Stimulated activated CD4-positive, alpha-beta T cell treated with anti-CD3 and anti-CD28 coated beads, Interleukin-15, amount 100 ng/mL, for 48 hours (primary cell): ENCODE data around the gene ZNF490.
"Not testable (repeated sequence)": the region's sequence is repeated elsewhere in the genome, so short reads cannot be mapped to it uniquely, and the experiment has no call there.

Experiments
- DNase-seq, 2 donors: peaks; one replicate each; pipeline ENCODE4 v3.0.0-alpha.2; 2020; ENCODE audit warnings: low read depth in 2 of 2

ZNF490 gene

GRCh38 chr19:12610540-12611360 is at the start of gene ZNF490, which contains the start of gene ZNF791:
Gene ZNF490, minus strand, starts transcription at chr19:12610813. Its CDS starts 133 bp downstream, at chr19:12610680.
Gene ZNF791, plus strand, starts transcription at chr19:12610920. Its CDS starts 160 bp downstream, at chr19:12611080.
- DNase-seq, result peak; percentile 96 to 99

GRCh38 chr19:12657966-12658365 is 47.4 kb upstream of the ZNF490 start:
- no peak for DNase-seq

- DNase-seq, result peak in 1 of 2 donors; percentile 35
These were observed 46.4 kb upstream of the ZNF490 start for GRCh38 chr19:12656899-12657571.

- DNase-seq, result no peak
These were observed 44.9 kb upstream of the ZNF490 start for GRCh38 chr19:12655546-12655945.

- no peak for DNase-seq
These were observed 41.6 kb upstream of the ZNF490 start for GRCh38 chr19:12652219-12652618.

- DNase-seq, result no peak
These were observed 39.3 kb upstream of the ZNF490 start for GRCh38 chr19:12649941-12650340.

- DNase-seq, result no peak
These were observed 37.5 kb upstream of the ZNF490 start for GRCh38 chr19:12648088-12648487.

- peak in 1 of 2 donors; percentile 38 for DNase-seq
These were observed 37.0 kb upstream of the ZNF490 start for GRCh38 chr19:12647490-12648071.

- no peak for DNase-seq
These were observed 36.4 kb upstream of the ZNF490 start for GRCh38 chr19:12647047-12647446.

GRCh38 chr19:12646551-12646950 is 35.9 kb upstream of the ZNF490 start:
- DNase-seq, result no peak

GRCh38 chr19:12643716-12644115 is 33.1 kb upstream of the ZNF490 start:
- not testable (repeated sequence) for DNase-seq

- no peak for DNase-seq
These were observed 31.9 kb upstream of the ZNF490 start for GRCh38 chr19:12642506-12642905.

- no peak for DNase-seq
These were observed 30.8 kb upstream of the ZNF490 start for GRCh38 chr19:12641456-12641855.

GRCh38 chr19:12639901-12640613 is 29.4 kb upstream of the ZNF490 start:
- DNase-seq, result peak; percentile 85 to 87

- DNase-seq, result no peak
These were observed 28.1 kb upstream of the ZNF490 start for GRCh38 chr19:12638611-12639182.

- no peak for DNase-seq
These were observed 26.0 kb upstream of the ZNF490 start for GRCh38 chr19:12636631-12637030.

- no peak for DNase-seq
These were observed 18.6 kb upstream of the ZNF490 start for GRCh38 chr19:12629215-12629614.

GRCh38 chr19:12628040-12629022 is 17.7 kb upstream of the ZNF490 start:
- DNase-seq, result no peak

- no peak for DNase-seq
These were observed 16.3 kb upstream of the ZNF490 start for GRCh38 chr19:12626958-12627357.

- DNase-seq, result no peak
These were observed 12.9 kb upstream of the ZNF490 start for GRCh38 chr19:12623361-12624031.
